ENCODE data around the gene ASTN2. TPM values are rescaled to one million over a fixed set of nuclear protein-coding genes. Genes with fewer than 3 reads are reported as not detected.

Gene ASTN2
- total and polyA plus RNA-seq, 10 of the 15 experiments (the other 5 are each of a cell fraction or from before 2014, with no cell fraction given) = 1.4 to 15.7 (median 7.0) TPM

DNA sequence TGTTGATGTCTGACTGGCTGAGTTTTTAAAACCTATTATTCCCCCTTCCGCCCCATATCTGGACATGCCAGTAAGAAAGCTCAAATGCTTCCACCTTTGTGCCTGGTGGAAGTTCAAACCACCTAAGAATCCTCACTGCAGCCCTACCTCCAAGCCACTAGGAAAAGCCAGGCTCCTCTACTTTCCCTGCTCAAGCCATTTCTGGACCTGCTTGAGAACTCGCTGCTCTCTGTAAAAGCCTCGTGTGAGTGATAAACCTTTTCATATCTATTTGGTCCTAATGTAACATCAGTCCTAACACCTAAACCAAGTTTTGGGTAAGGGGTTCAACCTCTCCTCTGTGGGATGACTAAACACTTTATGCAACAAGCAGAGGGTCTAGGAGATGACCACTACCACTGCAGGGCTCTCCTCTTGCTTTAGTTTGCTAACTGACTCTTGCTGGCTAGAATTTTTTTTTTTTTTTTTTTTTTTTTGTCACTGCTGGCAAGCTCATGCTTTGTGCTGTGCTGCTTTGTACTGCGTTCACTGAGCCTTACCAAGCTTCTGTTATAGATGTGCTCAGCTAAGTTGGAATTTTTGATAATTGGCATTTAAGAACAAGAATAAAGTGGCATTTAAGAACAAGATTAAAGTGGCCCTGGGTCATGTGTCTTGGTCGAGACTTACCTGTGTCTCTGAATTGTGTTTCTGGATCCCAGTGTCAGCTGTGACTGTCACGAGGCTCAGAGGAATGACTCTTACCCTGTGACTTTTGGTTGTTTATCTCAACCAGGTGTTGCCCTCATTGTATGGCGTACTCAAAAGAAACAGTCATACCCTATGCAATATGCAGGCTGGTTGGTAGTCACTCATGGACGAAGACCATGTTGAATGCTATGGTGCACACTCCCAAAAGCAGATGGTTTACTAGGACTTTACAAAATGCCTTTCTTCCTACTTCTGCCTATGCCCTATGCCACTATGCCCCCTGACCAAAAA, 708.3 kb downstream of the ASTN2 start:
- CTCF ChIA-PET = no interaction called here

DNA sequence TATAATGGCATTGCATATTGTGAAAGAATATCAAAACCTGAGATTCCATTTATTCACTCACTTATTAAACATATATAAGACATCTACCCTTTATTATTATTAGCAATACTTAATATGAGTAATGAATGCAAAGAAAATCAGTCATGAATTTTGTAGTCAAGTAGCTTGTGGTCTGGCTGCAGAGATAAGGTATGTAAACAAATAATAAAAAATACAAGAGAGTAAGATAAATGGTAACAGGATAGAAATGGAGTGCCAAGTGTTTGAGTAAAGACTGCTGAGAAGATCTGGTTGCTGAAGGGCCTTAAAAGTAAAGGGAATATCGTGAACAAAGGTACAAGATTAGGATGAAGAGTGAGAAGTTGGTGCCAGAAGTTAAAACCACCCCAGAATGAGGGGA, 709.3 kb downstream of the ASTN2 start:
- Histone ChIP-seq H3K9ac (ENCODE audit: control insufficient read depth, insufficient read depth, low read length) (no peak overlapping the region), H3K4me2 (ENCODE audit: control insufficient read depth, insufficient read depth) (no peak overlapping the region), H3K4me1 (ENCODE audit: control insufficient read depth, insufficient read depth, low read length) (no peaks in the 10 kb centered on the region), H3K4me3 (no peak overlapping the region), H3K9me3 (replicated peaks; ENCODE audit: control insufficient read depth, insufficient read depth, low read length) (no peaks in the 10 kb centered on the region), H4K20me1 (ENCODE audit: control insufficient read depth, insufficient read depth) (no peaks in the 10 kb centered on the region), H3K27ac (ENCODE audit: control insufficient read depth, insufficient read depth) (no peak overlapping the region), H2AFZ (ENCODE audit: control insufficient read depth, low read depth, low read length) (no peak overlapping the region), H3K27me3 (replicated peaks in 1 of 2; ENCODE audit: control insufficient read depth in 2 of 2, insufficient read depth in 2 of 2, low read length in 1 of 2) (no peaks in the 10 kb centered on the region), H3K79me2 (ENCODE audit: control insufficient read depth, insufficient read depth, low read length) (no peaks in the 10 kb centered on the region; the same call in 1 of the 2 replicates), H3K36me3 (ENCODE audit: control insufficient read depth in 2 of 2, insufficient read depth in 2 of 2, low read length in 1 of 2) (peaks cover 0 to 2% of the 10 kb centered on the region in 2 experiments; a peak in 1 of 4 replicates)
- in situ Hi-C loops (cut with MboI) = no loop called here
- RAD21 ChIA-PET (ENCODE audit: unreplicated experiment) = no interaction called here
- SMC1A ChIA-PET (ENCODE audit: uncharacterized antibody, unreplicated experiment) = interaction anchor here (2.0 kb wide), 1 partner anchor 12 kb away, joined by 6 read pairs; no protein-coding TSS in a partner anchor
- no peak for FAIRE-seq
- CTCF ChIA-PET = no interaction called here
- TF ChIP-seq ZNF384 (IDR thresholded peaks at IDR 0.05; ENCODE audit: borderline replicate concordance, low read depth, low read length) = no peak
- no peak for TF ChIP-seq STAT1 (conservative IDR thresholded peaks at IDR 0.05)
- TF ChIP-seq, protein P1, sequence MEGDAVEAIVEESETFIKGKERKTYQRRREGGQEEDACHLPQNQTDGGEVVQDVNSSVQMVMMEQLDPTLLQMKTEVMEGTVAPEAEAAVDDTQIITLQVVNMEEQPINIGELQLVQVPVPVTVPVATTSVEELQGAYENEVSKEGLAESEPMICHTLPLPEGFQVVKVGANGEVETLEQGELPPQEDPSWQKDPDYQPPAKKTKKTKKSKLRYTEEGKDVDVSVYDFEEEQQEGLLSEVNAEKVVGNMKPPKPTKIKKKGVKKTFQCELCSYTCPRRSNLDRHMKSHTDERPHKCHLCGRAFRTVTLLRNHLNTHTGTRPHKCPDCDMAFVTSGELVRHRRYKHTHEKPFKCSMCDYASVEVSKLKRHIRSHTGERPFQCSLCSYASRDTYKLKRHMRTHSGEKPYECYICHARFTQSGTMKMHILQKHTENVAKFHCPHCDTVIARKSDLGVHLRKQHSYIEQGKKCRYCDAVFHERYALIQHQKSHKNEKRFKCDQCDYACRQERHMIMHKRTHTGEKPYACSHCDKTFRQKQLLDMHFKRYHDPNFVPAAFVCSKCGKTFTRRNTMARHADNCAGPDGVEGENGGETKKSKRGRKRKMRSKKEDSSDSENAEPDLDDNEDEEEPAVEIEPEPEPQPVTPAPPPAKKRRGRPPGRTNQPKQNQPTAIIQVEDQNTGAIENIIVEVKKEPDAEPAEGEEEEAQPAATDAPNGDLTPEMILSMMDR (IDR thresholded peaks at IDR 0.05 in 2 of 3, conservative IDR thresholded peaks at IDR 0.05 in 1 of 3; ENCODE audit: control insufficient read depth in 2 of 3, extremely low read depth in 1 of 3, insufficient read depth in 1 of 3, low read depth in 3 of 3, low read length in 3 of 3) = no peak
- TF ChIP-seq BMI1 (IDR thresholded peaks at IDR 0.05; ENCODE audit: borderline replicate concordance) = no peak
- WGBS (ENCODE audit: insufficient coverage, insufficient replicate concordance, low lambda C conversion rate, missing lambda C conversion rate) = 95% methylated on average over 1 of the region's 1 CpG
- DNase-seq (ENCODE audit: low read depth, low spot score) = no peak
- POLR2A ChIA-PET = no interaction called here
- intact Hi-C loops (cut with micrococcal nuclease; ENCODE audit: unreplicated experiment) = no loop called here
- no peak for ATAC-seq
- BruUV-seq (replicated peaks) = no TSS peak

More for the DNA sequence above, 708.3 kb downstream of the ASTN2 start:
- H3K36me3 ChIP-seq (ENCODE audit: control insufficient read depth in 2 of 2, insufficient read depth in 2 of 2, low read length in 1 of 2) = peaks cover 0 to under 1% of the 10 kb centered on the region in 2 experiments; a peak in 1 of 4 replicates
- ATAC-seq = no peak
- no peak overlapping the region for H2AFZ ChIP-seq (ENCODE audit: control insufficient read depth, low read depth, low read length)
- RAD21 ChIA-PET (ENCODE audit: unreplicated experiment) = no interaction called here
- intact Hi-C loops (cut with micrococcal nuclease; ENCODE audit: unreplicated experiment) = no loop called here
- no peak overlapping the region for H3K4me2 ChIP-seq (ENCODE audit: control insufficient read depth, insufficient read depth)
- no peaks in the 10 kb centered on the region for H4K20me1 ChIP-seq (ENCODE audit: control insufficient read depth, insufficient read depth)
- no peak for DNase-seq (ENCODE audit: low read depth, low spot score)
- SMC1A ChIA-PET (ENCODE audit: uncharacterized antibody, unreplicated experiment) = no interaction called here
- H3K79me2 ChIP-seq (ENCODE audit: control insufficient read depth, insufficient read depth, low read length) = no peaks in the 10 kb centered on the region; the same call in 1 of the 2 replicates
- no peak for TF ChIP-seq FOXM1 (IDR thresholded peaks at IDR 0.05; ENCODE audit: low read depth, low read length)
- TF ChIP-seq, protein P2, sequence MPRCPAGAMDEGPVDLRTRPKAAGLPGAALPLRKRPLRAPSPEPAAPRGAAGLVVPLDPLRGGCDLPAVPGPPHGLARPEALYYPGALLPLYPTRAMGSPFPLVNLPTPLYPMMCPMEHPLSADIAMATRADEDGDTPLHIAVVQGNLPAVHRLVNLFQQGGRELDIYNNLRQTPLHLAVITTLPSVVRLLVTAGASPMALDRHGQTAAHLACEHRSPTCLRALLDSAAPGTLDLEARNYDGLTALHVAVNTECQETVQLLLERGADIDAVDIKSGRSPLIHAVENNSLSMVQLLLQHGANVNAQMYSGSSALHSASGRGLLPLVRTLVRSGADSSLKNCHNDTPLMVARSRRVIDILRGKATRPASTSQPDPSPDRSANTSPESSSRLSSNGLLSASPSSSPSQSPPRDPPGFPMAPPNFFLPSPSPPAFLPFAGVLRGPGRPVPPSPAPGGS (IDR thresholded peaks at IDR 0.05; ENCODE audit: borderline replicate concordance, insufficient read depth, low read depth, low read length, poor library complexity, severe bottlenecking) = no peak
- FAIRE-seq = no peak
- POLR2A ChIA-PET = interaction anchor here (0.6 kb wide), 1 partner anchor 10 kb away, joined by 3 read pairs; no protein-coding TSS in a partner anchor
- no peak overlapping the region for H3K9ac ChIP-seq (ENCODE audit: control insufficient read depth, insufficient read depth, low read length)
- H3K27ac ChIP-seq (ENCODE audit: control insufficient read depth, insufficient read depth) = no peak overlapping the region
- no peak overlapping the region for H3K4me3 ChIP-seq
- no peaks in the 10 kb centered on the region for H3K4me1 ChIP-seq (ENCODE audit: control insufficient read depth, insufficient read depth, low read length)
- H3K9me3 ChIP-seq (replicated peaks; ENCODE audit: control insufficient read depth, insufficient read depth, low read length) = no peaks in the 10 kb centered on the region
- in situ Hi-C loops (cut with MboI) = no loop called here
- 94% methylated on average over 8 of the region's 8 CpGs for WGBS (ENCODE audit: insufficient coverage, insufficient replicate concordance, low lambda C conversion rate, missing lambda C conversion rate)
- H3K27me3 ChIP-seq (replicated peaks in 1 of 2; ENCODE audit: control insufficient read depth in 2 of 2, insufficient read depth in 2 of 2, low read length in 1 of 2) = no peaks in the 10 kb centered on the region
- BruUV-seq (replicated peaks) = no TSS peak
